Ureter (tissue), 1 donor: ENCODE results near the gene TMEM41B. TPM values are rescaled to one million over a fixed set of nuclear protein-coding genes. Genes with fewer than 3 reads are reported as not detected.

Experiments used
- DNase-seq: peaks from one replicate; pipeline ENCODE4 v3.0.0-alpha.2; 2020; ENCODE audit warnings: low spot score
- total RNA-seq: library from RNA; stranded (reverse); gene quantifications from one replicate; pipeline ENCODE4 v1.2.4, GENCODE V29; 2023
- donor health status: DM: yes; HTN: yes; CAD: no.

TMEM41B gene
- total RNA-seq, 1 donor from 2014 or later, result 37.0 TPM

- DNase-seq, result no peak
Measured at GRCh38 chr11:9310485-9311090, 3.8 kb downstream of the TMEM41B start.

GRCh38 chr11:9304178-9304577, 10.2 kb downstream of the TMEM41B start:
- DNase-seq, result no peak

- DNase-seq, result no peak
Measured at GRCh38 chr11:9302448-9302847, 11.9 kb downstream of the TMEM41B start.

DNA sequence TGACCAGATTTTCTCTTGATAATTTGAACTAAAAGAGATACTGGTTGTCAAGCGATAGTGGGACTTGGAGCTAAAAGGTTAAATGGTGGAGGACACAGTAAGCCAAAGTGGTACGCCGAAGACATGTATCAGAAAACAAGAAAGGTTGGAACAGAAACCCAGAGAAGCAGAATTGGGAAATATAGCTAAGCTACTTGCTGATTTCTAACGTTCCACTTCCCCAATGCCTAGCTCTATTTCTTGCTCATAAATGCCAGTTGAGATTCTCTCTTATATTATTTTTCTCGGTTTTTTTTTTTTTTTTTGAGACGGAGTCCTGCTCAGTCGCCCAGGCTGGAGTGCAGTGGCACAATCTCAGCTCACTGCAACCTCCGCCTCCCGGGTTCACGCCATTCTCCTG, 12.7 kb downstream of the TMEM41B start:
- DNase-seq, result no peak

GRCh38 chr11:9293646-9294045, 20.7 kb downstream of the TMEM41B start:
- DNase-seq, result no peak

- no peak for DNase-seq
Measured at GRCh38 chr11:9285850-9286587, 28.4 kb downstream of the TMEM41B start.

- no peak for DNase-seq
Measured at GRCh38 chr11:9280655-9281301, 33.6 kb downstream of the TMEM41B start.

GRCh38 chr11:9277176-9277575, 37.2 kb downstream of the TMEM41B start:
- no peak for DNase-seq

GRCh38 chr11:9276571-9276970, 37.8 kb downstream of the TMEM41B start:
- DNase-seq, result no peak

DNA sequence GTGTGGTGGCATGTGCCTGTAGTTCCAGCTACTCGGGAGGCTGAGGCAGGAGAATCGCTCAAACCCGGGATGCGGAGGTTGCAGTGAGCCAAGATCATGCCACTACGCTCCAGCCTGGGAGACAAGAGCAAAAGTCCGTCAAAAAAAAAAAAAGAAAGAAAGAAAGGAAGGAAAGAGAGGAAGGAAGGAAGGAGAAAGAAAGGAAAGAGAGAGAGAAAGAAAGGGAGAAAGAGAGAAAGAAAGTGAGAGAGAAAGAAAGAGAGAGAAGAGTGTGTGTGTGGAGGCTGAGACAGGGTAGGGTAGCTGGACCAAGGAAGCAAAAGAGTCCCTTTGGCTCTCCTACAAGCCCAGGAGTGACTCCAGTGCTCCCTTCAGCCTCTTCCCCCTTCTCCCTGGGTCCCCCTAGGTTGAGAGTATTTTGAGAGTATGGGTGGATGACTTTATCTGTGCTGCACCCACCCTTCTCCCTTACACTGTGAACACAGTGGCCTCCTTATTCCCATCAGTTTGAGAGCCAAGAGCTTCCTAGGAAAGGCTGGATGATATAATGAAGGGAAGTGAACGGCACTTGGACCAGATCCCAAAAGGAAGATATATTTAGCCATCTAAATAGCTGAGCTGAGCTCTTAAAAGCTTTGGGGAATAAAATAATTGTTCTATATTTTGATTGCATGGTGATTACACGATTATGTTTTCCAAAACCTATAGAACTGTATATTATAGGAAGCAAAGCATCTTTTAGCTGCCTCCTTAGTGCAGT, 39.7 kb downstream of the TMEM41B start:
- no peak for DNase-seq

DNA sequence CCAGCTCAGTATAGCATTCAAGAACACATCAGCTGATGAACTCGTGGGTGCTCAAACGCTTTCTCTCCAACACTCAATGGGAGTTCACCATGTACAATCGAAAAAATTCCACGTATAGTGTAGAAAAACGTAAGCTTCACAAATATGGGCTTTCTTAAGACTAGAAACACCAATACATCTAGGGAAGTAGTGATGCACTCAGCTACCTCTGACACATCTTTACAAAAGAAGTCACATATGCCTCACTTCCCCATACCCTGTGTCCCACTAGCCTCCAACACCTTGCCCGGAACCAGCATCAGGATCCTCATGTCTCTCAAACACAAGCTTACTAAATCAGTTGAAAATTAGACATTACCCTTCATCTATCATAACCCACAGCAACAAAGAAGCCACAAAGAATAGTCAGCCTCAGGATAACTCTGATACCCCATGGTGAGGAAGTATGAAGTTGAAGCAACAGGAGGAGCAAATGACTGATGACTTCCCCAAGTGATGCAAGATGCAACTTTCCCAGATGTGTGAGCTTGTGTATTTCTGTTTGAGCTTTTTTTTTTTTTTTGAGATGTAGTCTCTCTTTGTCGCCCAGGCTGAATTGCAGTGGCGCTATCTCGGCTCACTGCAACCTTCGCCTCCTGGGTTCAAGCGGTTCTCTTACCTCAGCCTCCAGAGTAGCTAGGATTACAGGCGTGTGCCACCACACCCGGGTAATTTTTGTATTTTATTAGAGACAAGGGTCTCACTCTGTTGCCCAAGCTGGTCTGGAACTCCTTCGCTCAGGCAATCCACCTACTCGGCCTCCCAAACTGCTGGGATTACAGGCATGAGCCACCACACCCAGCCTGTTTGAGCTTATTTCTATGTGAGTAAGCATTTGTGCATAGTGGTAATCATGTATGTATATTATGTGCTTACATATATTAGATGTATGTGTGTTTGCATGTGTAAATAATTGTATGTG, 40.7 kb downstream of the TMEM41B start:
- no peak for DNase-seq

DNA sequence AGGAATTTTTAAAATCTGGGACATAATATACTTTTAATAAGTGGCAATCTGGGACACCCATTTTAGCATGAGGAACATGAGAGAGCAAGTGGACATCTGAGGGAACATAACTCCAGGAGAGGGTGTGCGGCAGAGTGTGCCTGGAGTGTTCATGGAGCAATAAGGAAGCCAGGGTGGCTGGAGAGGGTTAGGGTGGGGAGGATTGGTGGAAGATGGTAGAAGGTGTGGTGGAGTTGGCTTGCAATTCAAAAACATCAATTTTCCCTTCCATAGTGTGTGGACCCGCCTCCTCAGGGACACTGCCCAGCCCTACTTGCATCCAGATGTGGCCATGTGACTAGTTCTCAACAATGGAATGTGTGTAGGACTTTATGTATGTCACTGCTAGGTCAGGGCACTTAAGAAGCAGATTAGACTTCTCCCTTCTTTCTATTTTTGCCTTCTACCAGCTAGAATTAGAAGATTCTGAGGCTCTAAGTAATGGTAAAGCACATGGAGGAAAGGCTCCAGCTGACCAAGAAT, 44.8 kb downstream of the TMEM41B start:
- DNase-seq, result no peak

- DNase-seq, result no peak
Measured at GRCh38 chr11:9267680-9268079, 46.7 kb downstream of the TMEM41B start.

DNA sequence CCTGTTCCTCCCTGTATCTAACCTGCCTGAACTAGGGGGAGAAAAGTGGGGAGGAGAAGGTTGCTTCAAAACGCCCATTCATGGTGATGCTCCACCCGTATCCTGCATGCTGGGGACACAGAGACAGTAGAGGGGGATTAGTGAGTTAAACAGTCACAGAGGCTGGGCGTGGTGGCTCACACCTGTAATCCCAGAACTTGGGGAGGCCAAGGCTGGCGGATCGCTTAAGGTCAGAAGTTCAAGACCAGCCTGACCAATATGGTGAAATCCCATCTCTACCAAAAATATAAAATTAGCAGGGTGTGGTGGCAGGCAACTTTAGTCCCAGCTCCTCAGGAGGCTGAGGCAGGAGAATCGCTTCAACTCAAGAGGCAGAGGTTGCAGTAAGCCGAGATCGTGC, 47.5 kb downstream of the TMEM41B start:
- no peak for DNase-seq

DNA sequence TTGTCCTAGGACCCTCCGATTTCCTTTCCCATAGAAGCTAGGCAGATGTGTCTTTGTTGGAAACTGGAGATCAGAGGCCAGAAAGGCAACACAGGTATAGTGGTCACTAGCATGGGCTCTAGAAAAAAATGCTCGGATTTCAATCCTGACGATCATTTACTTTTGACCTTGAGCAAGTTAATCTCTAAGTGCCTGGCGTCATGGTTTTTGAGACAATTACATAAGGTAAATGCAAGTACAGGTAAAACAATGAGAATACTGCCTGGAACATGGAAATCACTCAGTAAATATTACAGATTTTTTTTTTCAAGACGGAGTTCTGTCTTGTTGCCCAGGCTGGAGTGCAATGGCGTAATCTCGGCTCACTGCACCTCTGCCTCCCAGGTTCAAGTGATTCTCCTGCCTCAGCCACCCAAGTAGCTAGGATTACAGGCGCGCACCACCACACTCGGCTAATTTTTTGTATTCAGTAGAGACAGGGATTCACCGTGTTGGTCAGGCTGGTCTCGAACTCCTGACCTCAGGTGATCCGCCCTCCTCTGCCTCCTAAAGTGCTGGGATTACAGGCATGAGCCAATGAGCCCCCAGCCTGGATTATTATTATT, 48.2 kb downstream of the TMEM41B start:
- DNase-seq, result no peak

GRCh38 chr11:9265211-9266131, 48.9 kb downstream of the TMEM41B start, which contains the start of gene DENND5A:
DENND5A (minus strand) TSS chr11:9265350; CDS start chr11:9265069, 281 bp downstream.
- peak; percentile 84 for DNase-seq

DNA sequence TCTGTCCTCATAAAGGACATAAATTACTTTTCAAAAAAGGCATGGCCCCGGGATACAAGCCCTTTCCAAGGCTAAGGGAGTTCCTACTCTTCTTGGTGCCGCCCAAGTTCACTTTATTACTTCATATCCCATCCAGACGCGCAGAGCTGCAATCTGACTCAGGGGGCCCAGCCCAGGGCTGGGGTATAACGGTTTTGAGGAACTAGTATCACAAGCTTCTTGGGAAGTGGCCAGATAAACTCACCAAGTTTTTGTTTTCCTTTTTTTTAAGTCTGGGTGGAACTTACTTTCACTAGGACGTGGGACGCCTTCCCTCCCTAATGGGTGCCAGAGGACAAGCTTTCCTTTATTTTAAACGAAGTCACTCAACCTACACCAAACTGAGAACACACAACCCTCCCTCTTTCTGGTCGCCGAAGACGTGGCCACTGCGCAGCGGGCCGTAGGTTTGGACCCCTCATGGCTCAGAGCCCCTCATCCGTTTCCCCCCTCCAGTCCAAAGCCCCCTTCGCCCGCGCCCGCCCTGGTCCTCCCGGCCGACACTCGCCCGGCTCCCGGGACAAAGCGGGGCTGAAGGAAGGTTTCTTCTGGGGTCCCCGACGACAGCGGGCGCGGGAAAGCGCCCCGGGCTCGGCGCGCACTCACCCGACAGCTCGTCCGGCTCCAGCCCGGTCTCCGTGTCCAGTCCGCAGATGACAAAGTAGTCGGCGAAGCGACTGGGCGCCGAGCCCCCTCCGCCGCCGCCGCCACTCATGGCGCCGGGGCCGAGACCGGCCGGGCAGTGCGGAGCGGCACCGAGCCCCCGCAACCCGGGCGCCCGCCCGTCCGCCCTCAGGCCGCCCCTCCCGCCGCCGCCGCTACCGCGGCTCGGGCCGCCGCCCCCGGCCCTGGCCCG, 49.8 kb downstream of the TMEM41B start:
- peak; percentile 59 for DNase-seq

DNA sequence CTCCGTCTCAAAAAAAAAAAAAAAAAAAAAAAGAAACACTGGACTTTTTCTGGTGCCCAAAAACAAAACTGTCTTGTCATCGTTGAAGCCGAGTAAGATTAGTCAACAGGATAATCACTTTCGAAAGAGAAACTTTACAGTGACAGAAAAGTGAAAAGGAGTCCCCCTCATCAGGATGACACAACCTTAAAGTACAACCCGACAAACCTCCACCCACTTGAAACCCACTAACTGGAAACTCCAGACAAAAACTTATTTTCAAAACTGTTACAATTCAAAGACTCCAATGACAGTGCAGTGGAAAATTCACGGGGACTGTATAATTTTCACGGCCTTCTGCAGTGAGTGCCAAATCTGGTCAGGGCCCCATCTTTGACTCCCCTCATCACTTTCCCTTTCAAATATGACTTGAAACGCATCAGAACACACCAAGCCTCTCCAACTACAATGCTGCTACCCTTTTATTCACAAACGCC, 50.5 kb downstream of the TMEM41B start:
- DNase-seq, result no peak
